HG03342 (cell line): ENCODE data around the gene TTC16.

Experiments used
- ATAC-seq: cut with Tn5 transposase; IDR thresholded peaks from one replicate; pipeline ENCODE4 v1.9.1; 2021; ENCODE audit warnings: mild to moderate bottlenecking, moderate library complexity; ENCODE audit not compliant: unreplicated experiment

Gene TTC16

GRCh38 chr9:127717766-127718165 lies 1.9 kb downstream of the TTC16 start:
- no peak for ATAC-seq

GRCh38 chr9:127720031-127720864 lies 4.4 kb downstream of the TTC16 start:
- no peak for ATAC-seq

- ATAC-seq = no peak
Measured at GRCh38 chr9:127720865-127721227, 5.0 kb downstream of the TTC16 start.

- no peak for ATAC-seq
Measured at GRCh38 chr9:127721391-127721821, 5.5 kb downstream of the TTC16 start.

GRCh38 chr9:127722055-127722745 lies 6.3 kb downstream of the TTC16 start:
- ATAC-seq = no peak

GRCh38 chr9:127723013-127723412 lies 7.1 kb downstream of the TTC16 start:
- ATAC-seq = no peak

- ATAC-seq = no peak
Measured at GRCh38 chr9:127723444-127723843, 7.6 kb downstream of the TTC16 start.

- no peak for ATAC-seq
Measured at GRCh38 chr9:127724012-127724411, 8.1 kb downstream of the TTC16 start.

- no peak for ATAC-seq
Measured at GRCh38 chr9:127726871-127727270, 11.0 kb downstream of the TTC16 start.

GRCh38 chr9:127728808-127729207 lies 12.9 kb downstream of the TTC16 start:
- no peak for ATAC-seq

GRCh38 chr9:127729522-127730256 lies 13.8 kb downstream of the TTC16 start:
- ATAC-seq = no peak

GRCh38 chr9:127730262-127730661 lies 14.4 kb downstream of the TTC16 start:
- ATAC-seq = no peak

GRCh38 chr9:127730799-127731410 lies 15.0 kb downstream of the TTC16 start:
- ATAC-seq = no peak

GRCh38 chr9:127731938-127732337 lies 16.1 kb downstream of the TTC16 start:
- ATAC-seq = no peak

GRCh38 chr9:127732444-127732843 lies 16.6 kb downstream of the TTC16 start:
- no peak for ATAC-seq

- ATAC-seq = no peak
Measured at GRCh38 chr9:127733614-127734013, 17.7 kb downstream of the TTC16 start.

- no peak for ATAC-seq
Measured at GRCh38 chr9:127734247-127734746, 18.4 kb downstream of the TTC16 start.

GRCh38 chr9:127734747-127735529 lies 19.1 kb downstream of the TTC16 start, which contains the start of gene TOR2A:
Gene TOR2A (minus strand): TSS chr9:127735294. CDS start chr9:127735270, 24 bp downstream.
- peak; percentile 87 for ATAC-seq

GRCh38 chr9:127735530-127736185 lies 19.8 kb downstream of the TTC16 start:
- ATAC-seq = no peak

GRCh38 chr9:127738666-127739065 lies 22.8 kb downstream of the TTC16 start:
- no peak for ATAC-seq
